GM18502 (cell line): ENCODE results near the gene RAB35.

Source experiments
- ATAC-seq: cut with Tn5 transposase; IDR thresholded peaks from one replicate; pipeline ENCODE4 v1.9.1; 2021; ENCODE audit warnings: mild to moderate bottlenecking; ENCODE audit not compliant: unreplicated experiment, poor library complexity

The RAB35 gene

GRCh38 chr12:120134307-120134980 lies 17.9 kb upstream of the RAB35 start:
- no peak for ATAC-seq

- peak; percentile 89 for ATAC-seq
Measured at GRCh38 chr12:120132863-120133385, 16.4 kb upstream of the RAB35 start.

- no peak for ATAC-seq
Measured at GRCh38 chr12:120132054-120132836, 15.7 kb upstream of the RAB35 start.

GRCh38 chr12:120131116-120131515 lies 14.6 kb upstream of the RAB35 start:
- ATAC-seq = no peak

GRCh38 chr12:120130011-120130410 lies 13.5 kb upstream of the RAB35 start:
- no peak for ATAC-seq

- no peak for ATAC-seq
Measured at GRCh38 chr12:120126635-120127005, 10.1 kb upstream of the RAB35 start.

GRCh38 chr12:120125792-120126634 lies 9.5 kb upstream of the RAB35 start:
- ATAC-seq = no peak

GRCh38 chr12:120125029-120125428 lies 8.5 kb upstream of the RAB35 start:
- ATAC-seq = no peak

- ATAC-seq = peak; percentile 42
Measured at GRCh38 chr12:120121766-120122293, 5.3 kb upstream of the RAB35 start.

GRCh38 chr12:120121343-120121742 lies 4.8 kb upstream of the RAB35 start:
- ATAC-seq = no peak

- peak; percentile 19 for ATAC-seq
Measured at GRCh38 chr12:120119271-120119973, 2.9 kb upstream of the RAB35 start.

GRCh38 chr12:120118321-120119061 lies 1.9 kb upstream of the RAB35 start:
- no peak for ATAC-seq

GRCh38 chr12:120117961-120118320 lies 1.4 kb upstream of the RAB35 start:
- ATAC-seq = no peak

GRCh38 chr12:120116792-120117651 lies 469 bp upstream of the RAB35 start:
- peak; percentile 52 for ATAC-seq

- no peak for ATAC-seq
Measured at GRCh38 chr12:120115692-120116440, 687 bp downstream of the RAB35 start.

GRCh38 chr12:120115066-120115465 lies 1.5 kb downstream of the RAB35 start:
- ATAC-seq = no peak
